ENCODE data around the gene SCN5A.

DNA sequence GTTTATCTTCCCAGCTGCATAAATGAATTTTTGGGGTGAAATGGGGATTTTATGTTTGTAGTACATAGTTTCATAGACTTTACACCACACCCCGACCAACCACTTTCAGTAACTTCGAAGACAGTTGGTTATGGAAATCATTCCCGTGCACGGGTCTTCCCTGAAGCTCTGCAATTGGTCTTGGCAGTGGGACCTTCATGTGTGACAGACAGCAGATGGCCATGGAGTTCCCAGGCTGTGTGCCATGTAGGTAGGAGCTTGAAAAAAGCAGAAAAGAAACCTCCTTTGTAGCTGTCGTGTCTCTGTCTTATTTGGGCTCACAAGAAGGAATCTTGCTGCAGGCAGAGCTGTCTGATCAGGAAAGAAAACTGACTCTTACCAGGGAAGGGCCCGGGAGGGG, 127.5 kb downstream of the SCN5A start:
- no peak for TF ChIP-seq POLR2AphosphoS5 (IDR thresholded peaks at IDR 0.05; ENCODE audit: borderline replicate concordance, low read depth, low read length)
- TF ChIP-seq EZH2 (IDR thresholded peaks at IDR 0.05) = no peak
